GM21360 (cell line): Measurements from ENCODE around the gene TAF6.

ENCODE experiments used
- ATAC-seq: cut with Tn5 transposase; IDR thresholded peaks from one replicate; pipeline ENCODE4 v1.9.1; 2021; ENCODE audit warnings: mild to moderate bottlenecking, moderate library complexity; ENCODE audit not compliant: unreplicated experiment

TAF6 gene

DNA sequence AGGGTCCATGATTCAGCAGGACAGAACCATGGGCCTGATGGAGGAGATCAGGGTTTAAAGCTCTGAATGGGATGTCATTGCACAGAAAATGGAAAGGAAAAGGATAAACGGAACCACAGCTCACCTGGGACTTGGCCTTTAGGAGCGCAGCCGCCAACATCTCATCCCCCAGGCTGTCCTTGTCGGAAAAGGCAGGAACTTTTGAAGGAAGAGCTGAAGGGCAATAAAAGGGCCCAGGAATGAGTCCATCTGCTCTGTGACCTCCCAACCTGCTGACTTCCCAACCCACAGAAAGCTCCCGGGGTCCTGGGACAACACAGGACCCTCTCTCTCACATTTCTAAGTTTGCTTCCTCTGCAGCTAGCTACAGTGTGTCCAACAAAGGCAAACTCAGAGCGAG, 43.7 kb downstream of the TAF6 start:
- no peak for ATAC-seq

DNA sequence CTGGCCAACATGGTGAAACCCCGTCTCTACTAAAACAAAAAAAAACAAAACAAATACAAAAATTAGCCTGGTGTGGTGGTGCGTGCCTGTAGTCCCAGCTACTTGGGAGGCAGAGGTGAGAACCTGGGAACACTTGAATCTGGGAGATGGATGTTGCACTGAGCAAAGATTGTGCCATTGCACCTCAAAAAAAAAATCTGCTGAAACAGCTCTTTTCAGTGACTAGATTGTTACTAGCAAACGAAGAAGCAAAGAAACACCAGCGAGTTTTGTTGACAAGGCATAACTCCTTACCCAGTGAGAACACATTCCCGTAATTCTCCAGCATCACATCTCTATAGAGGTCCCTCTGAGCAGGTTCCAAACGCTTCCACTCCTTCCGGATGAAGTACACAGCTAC, 44.3 kb downstream of the TAF6 start:
- ATAC-seq: no peak

DNA sequence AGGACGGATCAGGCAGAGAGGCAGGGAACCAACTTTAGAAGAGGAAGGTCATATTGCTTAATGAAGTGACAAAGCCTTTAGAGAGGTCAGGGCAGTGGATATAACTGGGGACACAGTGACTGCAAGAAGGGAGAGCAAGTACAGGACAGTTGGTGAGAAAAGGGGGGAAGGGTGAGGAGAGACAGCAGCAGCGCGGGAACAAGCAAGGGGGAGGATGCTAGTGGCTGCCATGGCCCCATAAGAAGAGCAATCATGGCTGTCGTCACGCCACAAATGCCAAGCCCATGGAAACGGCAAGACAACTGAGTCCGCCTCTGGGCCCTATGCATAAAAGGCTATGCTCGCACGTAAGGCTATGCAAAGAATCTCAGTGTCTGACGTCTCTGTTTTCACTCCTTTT, 46.7 kb downstream of the TAF6 start:
- ATAC-seq: no peak

DNA sequence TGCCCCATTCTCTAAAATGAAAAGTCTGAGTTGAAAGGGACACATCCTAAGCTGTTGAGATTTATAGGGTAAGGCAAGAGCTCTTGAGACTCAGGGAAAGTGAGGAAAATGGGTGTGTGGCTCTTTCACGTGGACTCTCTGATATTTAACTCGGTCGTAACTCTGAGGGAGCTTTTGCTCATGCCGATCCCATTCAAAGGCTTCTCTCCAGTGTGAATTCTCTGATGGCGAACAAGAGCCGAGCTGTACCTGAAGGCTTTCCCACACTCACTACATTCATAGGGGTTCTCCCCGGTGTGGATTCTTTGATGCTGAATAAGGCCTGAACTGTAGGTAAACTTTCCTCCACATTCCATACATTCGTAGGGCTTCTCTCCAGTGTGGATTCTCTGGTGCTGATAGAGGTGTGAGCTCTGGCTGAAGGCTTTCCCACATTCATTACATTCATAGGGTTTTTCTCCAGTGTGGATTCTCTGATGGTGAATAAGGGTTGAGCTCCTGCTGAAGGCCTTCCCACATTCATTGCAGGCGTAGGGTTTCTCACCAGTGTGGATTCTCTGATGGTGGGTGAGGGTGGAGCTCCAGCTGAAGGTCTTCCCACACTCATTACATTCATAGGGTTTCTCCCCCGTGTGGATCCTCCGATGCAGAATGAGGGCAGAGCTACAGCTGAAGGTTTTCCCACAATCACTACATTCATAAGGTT, 48.0 kb downstream of the TAF6 start:
- no peak for ATAC-seq

DNA sequence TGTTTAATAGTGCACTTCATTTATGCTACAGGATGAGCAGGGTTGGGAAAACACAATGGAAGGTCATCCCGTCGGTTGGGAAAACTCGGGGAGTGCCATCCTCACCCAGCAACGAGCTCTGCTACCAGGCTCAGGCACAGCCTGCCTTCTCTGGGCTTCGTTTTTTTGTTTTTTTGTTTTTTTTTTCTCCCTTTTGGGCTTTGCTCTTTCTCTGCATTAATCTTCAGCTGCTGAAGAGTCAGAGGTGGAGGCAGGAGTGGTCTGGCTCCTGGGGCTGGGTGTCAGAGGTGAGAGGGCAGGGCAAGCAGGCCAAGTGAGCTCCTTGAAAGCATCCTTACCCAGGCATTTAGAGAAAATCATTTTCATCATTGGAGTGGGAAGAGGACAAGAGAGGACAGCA, 49.2 kb downstream of the TAF6 start:
- ATAC-seq: no peak

DNA sequence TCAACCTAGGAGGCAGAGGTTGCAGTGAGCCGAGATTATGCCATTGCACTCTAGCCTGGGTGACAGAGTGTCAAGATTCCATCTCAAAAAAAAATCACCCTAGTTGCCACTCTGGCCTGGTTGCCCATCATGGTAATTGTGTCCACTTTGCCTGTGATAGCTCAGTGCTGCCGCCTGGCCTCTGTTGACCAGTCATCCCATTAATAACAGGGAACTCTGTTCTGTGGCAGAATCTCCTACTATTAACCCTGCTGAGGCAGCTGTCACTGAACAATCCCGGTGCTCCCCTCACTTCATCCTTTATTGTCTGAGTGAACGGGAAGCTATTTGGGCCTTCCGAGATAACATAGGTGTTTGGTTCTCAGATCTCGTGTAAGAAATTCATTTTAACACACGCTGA, 52.2 kb downstream of the TAF6 start:
- ATAC-seq: no peak

DNA sequence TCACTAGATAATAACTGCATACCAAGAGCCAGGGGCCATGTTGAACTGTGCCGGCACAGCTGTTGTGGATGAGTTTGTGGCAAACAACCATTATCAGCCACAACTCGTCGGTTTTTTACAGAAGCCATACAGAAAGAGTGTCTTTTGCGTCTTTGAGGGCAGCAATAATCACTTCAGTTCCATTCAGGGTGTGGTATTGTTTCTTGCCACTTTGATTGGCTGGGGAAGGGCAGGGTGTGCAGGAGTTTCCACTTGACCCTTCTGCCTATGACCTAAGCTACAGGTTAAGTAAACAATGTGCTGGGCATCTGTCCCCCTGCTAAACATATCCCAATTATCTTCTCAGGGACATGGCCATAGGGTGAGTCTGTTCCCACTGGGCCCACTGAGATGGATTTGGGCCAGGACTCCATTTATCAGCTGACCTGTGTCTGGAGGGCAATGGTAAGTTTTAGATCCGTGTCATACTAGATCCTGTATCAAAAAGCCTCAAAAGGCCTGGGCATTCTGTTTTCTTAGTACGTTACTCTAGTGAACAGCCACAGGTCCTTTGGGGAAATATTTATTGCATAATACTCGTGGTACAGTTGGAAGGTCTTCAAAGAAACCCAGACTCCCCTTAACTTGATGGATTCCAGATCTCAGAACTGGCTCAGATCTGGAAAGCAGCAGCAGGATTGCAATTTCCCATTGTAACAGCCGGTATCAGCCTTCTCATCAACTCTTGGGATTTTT, 53.5 kb downstream of the TAF6 start:
- no peak for ATAC-seq

DNA sequence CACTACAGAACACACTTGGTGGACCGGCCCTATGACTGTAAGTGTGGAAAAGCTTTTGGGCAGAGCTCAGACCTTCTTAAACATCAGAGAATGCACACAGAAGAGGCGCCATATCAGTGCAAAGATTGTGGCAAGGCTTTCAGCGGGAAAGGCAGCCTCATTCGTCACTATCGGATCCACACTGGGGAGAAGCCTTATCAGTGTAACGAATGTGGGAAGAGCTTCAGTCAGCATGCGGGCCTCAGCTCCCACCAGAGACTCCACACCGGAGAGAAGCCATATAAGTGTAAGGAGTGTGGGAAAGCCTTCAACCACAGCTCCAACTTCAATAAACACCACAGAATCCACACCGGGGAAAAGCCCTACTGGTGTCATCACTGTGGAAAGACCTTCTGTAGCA, 55.0 kb downstream of the TAF6 start:
- no peak for ATAC-seq

DNA sequence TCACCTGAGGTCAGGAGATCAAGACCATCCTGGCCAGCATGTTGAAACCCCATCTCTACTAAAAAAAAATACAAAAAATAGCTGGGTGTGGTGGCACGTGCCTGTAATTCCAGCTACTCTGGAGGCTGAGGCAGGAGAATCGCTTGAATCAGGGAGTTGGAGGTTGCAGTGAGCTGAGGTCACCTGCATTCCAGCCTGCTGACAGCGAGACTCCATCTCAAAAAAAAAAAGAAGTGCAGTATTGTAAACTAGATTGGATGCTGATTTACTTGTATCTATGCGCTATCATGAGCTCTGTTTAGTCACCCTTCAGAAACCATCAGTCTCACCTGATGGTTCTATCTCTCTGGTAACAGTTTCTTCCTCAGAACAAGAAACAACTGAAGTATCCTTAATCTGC, 55.8 kb downstream of the TAF6 start:
- no peak for ATAC-seq

DNA sequence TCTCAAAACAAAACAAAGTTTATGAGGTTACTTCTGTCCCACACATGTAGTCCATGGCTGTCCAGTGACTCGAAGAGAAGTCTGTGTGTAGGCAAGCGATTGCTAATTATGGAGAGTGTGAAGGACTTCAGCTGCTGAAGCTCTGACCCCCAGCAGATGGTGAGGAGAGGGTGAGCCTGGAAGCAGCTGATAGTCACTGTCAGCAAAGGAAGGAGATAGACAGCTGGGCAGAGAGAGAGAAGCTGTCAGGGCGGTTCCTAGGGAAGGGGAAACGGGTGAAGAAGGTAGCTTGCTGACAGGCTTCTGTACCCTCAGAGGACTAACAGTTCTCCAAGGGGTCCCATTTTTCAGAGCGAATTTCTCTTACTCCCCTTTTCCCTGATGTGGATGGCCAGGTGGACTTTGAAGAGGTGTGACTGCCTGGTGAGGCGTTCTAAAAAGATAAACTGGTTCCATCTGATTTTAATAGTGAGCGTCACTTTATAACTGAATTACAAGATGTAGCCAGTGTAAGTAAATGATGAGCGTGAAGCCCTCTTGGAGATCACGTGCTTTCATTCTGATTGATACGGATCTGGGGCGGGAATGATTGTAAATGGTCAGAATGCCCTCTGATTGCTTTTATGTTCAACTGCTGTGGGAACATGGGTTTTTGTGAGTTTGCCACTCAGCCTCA, 57.5 kb downstream of the TAF6 start:
- ATAC-seq: no peak

DNA sequence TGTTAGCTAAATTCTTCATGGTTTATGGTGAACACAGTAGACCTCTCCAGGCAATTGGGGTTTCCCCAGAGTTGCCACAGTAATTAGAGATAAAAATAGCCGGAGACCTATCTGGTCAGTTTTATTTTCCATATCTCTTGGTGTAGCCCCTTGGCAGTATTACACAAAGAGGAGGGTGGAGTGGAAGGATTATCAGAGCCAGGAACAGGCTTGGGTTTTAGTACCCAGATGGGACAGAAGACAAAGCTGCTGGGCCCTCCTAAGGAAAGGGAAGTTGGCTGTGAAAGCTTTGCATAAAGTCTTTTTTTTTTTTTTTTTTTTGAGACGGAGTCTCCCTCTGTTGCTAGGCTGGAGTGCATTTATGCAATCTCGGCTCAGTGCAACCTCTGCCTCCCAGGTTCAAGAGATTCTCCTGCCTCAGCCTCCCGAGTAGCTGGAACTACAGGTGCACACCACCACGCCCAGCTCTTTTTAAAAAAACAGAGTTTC, 59.9 kb downstream of the TAF6 start:
- no peak for ATAC-seq
